SH-SY5Y (cell line): ENCODE data around the gene DNM3.

Experiments used
- GATA2 ChIP-seq: IDR thresholded peaks from 2 replicates; pipeline ENCODE4 v1.6.1; 2011; ENCODE audit warnings: mild to moderate bottlenecking, low read depth, low read length
- GATA3 ChIP-seq: IDR thresholded peaks from 2 replicates; pipeline ENCODE4 v1.6.1; 2011; ENCODE audit warnings: low read depth, mild to moderate bottlenecking, low read length, moderate library complexity

GRCh38 chr1:171809834-171810233 lies 31.5 kb upstream of the DNM3 start:
- TF ChIP-seq GATA3 (no peak), GATA2 (no peak)
